NCI-H446 (cell line): Measurements from ENCODE around the gene HCFC2.
"Not testable (repeated sequence)": the region's sequence is repeated elsewhere in the genome, so short reads cannot be mapped to it uniquely, and the experiment has no call there.

ENCODE experiments used
- DNase-seq, 2 experiments: peaks; one replicate each; lab custom pipeline; 2025; lab: John Stamatoyannopoulos, UW

The HCFC2 gene

DNA sequence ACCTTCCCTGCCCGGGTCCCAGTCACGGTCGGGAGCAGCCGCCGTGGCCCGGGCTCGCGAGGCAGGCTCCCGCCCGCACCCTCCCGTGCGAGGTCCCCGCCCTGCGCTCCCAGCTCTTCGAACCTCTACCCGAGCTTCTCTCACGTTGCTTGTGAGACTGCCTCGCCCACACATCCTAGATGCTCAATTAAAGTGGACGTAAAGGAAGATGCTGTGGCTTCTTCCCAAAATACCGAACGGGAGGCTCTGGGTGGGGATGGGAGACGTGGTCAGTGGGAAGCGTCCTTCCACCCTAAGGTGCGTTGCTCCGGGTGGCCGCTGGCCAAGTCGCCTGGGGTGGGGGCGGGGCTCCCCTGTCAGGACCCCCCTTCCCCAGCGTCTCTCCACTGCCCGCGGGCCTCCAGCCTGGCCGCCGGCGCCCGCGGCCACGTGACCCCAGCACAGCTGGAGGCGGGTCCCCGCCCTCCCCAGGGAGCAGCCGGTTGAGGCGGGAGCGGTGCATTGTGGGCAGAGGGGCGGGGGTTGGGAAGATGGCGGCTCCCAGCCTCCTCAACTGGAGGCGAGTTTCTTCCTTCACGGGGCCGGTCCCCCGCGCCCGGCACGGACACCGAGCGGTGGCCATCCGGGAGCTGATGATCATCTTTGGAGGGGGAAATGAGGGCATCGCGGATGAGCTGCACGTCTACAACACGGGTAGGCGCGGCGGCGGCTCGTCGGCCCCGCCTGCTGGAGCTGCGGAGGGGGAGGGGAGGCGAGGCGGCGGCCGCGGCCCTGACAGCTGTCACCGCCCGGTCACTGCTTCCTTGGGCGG, at the start of gene HCFC2:
HCFC2 (plus strand) TSS at position 501 of the 811 bp plus-strand sequence; CDS start at position 531, 30 bp downstream.
- peak; percentile 40 to 81 for DNase-seq

DNA sequence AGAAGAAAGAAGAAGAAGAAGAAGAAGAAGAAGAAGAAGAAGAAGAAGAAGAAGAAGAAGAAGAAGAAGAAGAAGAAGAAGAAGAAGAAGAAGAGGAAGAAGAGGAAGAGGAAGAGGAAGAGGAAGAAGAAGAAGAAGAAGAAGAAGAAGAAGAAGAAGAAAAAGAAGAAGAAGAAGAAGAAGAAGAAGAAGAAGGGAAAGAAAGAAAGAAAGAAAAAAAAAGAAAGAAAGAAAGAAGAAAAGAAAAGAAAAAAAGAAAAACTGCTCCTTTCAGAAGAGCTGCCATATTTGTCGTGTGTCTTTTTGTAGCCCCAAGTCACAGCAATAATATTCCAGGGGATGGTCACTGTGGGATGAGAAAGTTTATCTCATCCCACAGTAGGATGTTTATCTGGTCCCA, 42.5 kb upstream of the HCFC2 start:
- DNase-seq, result not testable (repeated sequence)

DNA sequence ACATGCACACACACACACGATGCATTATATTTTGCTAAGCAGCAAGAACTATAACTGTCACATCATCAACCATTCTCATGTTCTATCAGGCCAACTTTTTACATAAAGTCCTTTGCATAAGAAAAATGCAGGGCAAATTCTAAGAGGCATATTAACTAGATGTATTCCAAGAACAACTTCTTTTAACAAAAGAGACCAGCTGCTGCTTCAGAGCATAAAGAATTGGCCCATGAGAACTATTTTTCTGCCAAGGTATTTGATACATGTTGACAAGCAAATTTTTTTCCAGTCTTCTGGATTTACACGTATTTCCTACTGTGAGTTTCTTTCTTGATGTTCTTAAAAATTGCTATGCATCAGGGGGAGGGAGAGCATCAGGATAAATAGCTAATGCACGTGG, 41.5 kb upstream of the HCFC2 start:
- DNase-seq, result peak in 1 of 2 experiments; percentile 61

DNA sequence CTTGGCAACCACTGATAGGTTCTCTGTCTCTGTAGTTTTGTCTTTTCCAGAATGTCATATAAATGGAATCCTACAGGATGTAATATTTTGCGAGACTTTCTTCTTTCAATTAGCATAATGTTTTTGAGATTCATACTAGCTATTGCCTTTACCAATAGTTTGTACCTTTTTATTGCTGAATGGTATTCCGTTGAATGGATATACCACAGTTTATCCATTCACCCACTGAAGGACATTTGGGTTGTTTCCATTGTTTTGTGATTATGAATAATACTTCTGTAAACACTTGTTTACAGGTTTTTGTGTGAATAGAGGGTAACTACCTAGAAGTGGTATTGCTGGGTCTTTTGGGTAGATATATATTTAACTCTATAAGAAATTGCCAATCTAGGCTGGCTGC, 40.6 kb upstream of the HCFC2 start:
- DNase-seq, result no peak

DNA sequence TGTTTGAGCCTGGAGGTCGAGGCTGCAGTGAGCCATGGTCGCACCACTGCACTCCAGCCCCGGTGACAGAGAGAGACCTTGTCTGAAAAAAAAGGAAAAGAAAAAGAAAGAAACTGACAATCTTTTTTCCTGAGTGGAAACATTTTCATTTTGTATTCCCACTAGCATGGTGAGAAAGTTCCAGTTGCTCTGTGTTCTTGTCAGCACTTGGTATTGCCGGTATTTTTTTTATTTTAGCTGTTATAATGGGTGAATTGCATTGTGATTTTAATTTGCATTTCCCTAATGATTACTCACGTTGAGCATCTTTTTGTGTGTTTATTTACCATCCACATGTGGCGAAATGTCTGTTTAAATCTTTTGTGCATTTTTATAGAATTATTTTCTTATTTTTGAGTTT, 40.0 kb upstream of the HCFC2 start:
- DNase-seq, result no peak

DNA sequence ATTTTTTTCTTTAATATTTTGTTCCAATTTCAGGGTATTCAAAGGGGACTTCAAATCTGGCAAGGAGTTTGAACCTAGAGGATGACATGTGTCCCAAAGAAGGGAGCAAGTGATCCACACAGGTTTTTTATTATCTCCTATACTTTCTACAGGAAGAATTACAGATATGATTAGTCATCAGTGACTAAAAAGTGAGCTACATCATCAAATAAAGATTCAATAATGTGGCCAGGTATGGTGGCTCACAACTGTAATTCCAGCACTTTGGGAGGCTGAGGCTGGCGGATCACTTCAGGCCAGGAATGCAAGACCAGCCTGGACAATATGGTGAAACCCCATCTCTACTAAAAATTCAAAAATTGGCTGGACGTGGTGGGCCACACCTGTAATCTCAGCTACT, 38.6 kb upstream of the HCFC2 start:
- DNase-seq, result no peak

DNA sequence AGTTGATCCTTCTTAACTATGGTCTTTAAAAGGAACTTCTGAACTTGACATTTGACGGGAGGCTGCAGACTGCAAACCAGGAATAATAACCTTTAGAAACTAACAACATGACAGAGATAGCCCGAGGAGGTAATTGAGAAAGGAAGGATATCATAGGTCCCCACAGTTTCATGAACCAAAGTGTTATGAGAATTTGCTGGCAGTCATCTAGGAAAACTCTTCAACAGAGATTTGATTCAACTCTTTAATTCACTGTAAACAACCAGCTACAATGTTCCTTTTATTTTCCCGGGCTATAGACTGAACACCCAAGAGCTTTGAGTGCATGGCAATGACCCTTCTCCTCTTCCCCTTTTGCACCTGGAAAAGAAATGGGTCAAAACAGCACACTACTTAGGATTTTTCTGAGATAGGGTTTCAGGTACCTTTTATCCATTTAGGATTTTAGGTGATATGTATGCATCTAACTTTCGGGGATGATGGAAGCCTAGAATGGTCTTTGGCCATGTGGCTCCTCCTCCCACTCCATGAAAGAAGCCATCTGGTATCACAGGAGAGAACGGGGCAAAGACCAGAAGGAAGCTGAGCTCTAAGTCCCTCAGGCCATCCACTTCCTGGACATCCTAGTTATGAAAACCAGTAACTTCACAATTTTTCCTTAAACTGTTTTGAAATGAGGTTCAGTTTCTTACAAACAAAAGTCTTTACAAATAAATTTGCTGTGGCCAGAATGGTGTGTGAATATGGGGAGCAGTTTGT, 37.3 kb upstream of the HCFC2 start:
- DNase-seq, result no peak

DNA sequence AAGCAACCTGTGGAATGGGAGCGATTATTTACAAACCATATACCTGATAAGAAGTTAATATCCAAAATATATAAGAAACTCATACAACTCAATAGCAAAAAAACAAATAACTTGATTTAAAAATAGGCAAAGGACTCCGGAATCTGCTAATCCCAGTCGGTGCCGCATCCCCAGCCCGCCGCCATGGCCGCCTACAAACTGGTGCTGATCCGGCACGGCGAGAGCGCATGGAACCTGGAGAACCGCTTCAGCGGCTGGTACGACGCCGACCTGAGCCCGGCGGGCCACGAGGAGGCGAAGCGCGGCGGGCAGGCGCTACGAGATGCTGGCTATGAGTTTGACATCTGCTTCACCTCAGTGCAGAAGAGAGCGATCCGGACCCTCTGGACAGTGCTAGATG, 33.7 kb upstream of the HCFC2 start:
- DNase-seq, result not testable (repeated sequence)

DNA sequence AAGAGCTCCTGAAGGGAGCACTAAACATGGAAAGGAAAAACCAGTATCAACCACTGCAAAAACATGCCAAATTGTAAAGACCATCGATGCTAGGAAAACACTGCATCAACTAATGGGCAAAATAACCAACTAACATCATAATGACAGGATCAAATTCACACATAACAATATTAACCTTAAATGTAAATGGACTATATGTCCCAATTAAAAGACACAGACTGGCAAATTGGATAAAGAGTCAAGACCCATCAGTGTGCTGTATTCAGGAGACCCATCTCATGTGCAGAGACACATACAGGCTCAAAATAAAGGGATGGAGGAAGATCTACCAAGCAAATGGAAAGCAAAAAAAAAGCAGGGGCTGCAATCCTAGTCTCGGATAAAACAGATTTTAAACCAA, 28.2 kb upstream of the HCFC2 start:
- DNase-seq, result not testable (repeated sequence)

DNA sequence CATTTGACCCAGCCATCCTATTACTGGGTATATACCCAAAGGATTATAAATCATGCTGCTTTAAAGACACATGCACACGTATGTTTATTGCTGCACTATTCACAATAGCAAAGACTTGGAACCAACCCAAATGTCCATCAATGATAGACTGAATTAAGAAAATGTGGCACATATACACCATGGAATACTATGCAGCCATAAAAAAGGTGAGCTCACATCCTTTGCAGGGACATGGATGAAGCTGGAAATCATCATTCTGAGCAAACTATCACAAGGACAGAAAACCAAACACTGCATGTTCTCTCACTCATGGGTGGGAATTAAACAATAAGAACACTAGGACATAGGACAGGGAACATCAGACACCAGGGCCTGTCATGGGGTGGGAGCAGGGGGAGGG, 24.6 kb upstream of the HCFC2 start:
- DNase-seq, result not testable (repeated sequence)

DNA sequence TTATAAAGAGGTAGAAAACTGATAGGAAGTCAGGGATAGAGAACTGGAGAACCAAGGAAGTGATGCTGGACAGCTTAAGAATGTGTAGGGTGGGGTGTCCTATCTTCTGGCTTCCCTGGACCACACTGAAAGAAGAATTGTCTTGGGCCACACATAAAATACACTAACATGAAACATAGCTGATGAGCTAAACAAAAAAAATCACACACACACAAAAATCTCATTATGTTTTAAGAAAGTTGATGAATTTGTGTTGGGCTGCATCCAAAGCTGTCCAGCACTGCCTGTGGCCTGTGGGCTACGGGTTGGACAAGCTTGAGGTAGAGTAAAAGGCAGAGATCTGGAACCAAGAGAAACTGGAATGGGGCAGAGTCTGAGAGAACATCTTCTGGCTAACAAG, 21.8 kb upstream of the HCFC2 start:
- no peak for DNase-seq

DNA sequence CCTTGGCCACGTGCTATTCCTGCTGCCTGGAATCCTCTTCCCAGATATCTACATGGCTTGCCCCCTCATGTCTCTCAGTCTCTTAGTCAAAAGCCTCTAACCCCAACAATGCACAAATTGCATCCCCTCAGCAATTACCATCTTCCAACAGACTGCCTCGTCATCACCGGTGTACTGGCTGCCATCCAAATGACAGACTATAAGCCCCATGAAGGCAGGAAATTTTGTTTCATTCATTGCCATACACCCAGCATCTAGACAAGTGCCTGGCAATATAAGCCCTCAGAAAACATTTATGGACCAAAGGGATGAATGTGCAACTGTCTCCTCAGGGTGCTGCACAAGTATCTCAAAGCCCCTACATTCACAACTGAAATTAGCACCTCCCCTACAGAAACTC, 20.2 kb upstream of the HCFC2 start:
- DNase-seq, result no peak

DNA sequence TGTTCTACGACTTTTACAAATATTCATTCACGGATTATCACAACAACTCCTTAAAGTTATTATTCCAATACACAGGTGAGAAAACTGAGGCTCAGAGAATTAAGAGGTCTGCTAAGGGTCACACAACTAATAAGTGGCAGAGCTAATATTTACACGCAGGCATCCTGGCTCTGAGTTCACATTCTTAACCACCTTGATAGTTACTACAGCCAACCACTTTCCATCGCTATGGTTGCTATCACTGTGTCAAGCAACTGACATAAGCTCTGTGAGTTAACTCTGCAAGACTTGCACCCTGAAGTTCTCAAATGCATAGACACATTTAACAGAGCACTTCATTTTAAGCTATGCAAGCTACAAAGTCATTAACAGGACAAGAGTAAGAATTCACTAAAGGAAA, 18.0 kb upstream of the HCFC2 start:
- DNase-seq, result no peak

DNA sequence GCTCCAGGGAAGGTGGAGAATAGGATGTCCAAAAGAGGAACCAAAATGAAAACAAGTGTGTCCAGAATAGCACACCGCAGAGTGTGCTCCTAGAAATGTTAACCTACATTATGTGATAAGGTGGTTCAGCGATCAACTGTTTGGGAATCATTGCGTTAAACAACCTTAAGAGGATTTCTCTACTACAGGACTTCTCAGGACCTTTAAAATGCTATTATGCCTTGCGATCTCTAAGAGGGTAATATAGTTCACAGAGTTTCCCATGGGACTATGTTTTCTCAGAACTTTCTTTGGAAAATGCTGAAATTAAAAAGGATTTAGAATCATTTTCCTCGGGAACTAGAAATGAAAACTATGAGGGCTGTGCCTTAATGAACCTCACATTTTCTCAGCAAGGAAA, 16.2 kb upstream of the HCFC2 start:
- no peak for DNase-seq

DNA sequence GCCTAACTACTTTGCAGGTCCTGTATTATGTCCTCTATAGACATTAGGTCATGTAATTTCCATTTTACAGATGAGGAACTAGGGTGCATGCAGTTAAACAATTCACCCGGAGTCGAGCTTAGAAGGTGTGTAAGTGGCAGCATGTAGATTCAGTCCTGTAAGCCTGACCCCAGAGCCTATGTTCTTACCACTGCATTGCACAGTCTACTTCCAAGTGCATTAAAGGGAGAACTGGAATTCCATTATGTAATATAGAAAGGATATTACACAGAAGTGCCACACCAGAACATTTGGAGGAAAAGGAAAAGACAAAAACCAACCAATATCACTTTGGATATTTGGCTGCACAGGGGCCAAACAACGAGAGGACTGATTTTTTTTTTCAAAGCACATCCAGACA, 15.5 kb upstream of the HCFC2 start:
- no peak for DNase-seq

DNA sequence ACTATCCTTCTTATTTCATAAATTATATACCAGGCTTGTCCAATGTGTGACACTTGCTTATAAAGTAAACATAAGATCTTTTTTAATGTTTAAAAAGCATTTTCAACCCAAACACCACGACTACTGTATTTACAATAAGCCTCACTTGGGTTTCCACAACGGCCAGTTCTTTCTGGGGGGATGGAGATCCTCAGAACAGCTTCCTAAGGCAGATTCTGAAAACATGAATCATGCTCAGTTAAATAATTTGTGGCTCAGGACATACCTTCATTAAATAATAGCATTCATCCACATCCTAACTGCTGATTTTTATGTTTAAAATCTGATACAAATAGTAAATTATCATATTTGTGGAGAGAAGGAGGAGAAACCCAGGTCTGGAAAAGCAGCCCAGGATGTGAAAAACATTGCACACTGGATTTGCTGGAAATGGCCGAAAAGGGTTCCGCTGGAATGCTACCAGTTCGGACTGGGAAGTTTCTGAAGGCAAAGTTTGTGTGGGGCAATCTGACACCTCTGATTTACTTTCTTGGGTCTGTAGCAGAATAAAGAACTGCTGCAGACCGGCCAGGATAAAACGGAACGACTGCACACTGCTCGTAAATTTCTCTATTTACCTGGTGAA, 14.9 kb upstream of the HCFC2 start:
- DNase-seq, result no peak

DNA sequence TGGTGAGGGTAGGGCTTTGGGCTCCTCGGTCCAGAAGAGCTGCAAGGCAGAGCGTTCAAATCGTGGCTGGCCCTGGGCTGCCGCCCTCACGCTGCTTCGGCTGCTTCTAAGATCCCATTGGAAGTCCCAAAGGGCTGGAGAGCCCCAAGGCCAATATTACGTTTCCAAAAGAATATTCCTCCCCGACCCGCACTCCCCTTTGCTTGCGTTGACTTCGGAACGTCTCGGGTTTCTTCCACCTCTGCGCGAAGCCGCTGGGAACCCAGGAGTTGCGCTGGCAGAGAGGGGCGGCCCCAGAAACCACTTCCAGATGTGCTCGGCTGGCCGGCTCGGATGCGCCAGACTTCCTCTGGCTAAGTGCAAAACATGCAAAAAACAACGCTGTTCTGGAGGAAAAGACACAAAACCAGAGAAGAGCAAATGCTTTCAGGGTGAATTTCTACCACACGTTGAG, 14.4 kb upstream of the HCFC2 start, which contains the start of gene GLT8D2:
GLT8D2 (minus strand) TSS at position 285 of the 454 bp plus-strand sequence. CDS start 30,539 bp downstream, outside the sequence.
- DNase-seq, result no peak

DNA sequence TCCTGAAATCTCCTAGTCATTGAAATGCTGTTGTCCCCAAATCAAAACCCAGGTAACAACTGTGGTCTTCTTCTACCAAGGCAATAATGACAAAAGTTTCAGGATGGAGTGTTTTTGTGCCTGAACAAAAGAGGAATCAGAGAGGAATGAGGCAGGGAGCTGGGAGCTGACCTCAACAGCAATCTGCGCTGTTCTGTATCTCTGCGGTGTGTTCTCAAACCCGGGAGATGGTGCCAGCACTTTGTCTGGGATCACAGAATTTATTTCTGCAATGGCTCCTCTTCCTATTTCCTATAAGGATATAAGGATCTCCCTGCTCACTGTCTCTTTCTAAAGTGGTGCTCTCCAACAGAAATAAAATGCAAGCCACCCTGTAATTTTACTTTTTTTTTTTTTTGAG, 13.9 kb upstream of the HCFC2 start:
- no peak for DNase-seq

DNA sequence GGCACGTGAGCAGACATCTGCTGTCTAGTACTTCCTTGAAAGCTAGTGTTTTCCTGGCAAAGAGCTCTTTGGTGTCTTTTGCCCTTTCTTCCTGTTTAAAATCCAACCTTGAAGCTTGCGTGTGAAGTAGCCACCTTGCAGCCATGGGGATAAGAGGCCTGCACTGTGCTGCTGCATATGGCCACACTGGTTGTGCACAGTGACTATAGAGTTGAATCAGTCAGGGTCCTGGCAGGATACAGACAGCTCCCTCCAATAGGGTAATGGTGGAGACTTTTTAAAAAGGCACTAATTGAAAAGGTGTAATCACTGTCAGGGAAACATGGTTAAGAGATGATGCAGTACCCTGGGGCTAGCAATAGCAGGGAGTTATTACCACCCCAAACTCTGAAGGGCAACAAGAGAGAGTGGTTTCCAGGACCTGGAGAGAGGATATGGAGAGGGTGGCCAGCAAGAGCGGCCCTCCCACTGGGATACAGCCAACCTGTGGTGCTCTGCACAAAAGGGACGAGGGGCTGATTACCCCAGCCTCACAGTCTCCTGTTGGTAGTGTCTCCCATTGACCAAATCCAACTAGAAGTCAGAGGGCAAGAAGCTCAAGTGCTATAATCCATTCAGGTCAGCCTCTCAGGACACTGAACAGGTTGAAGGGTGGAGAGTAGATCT, 9.5 kb upstream of the HCFC2 start:
- no peak for DNase-seq

DNA sequence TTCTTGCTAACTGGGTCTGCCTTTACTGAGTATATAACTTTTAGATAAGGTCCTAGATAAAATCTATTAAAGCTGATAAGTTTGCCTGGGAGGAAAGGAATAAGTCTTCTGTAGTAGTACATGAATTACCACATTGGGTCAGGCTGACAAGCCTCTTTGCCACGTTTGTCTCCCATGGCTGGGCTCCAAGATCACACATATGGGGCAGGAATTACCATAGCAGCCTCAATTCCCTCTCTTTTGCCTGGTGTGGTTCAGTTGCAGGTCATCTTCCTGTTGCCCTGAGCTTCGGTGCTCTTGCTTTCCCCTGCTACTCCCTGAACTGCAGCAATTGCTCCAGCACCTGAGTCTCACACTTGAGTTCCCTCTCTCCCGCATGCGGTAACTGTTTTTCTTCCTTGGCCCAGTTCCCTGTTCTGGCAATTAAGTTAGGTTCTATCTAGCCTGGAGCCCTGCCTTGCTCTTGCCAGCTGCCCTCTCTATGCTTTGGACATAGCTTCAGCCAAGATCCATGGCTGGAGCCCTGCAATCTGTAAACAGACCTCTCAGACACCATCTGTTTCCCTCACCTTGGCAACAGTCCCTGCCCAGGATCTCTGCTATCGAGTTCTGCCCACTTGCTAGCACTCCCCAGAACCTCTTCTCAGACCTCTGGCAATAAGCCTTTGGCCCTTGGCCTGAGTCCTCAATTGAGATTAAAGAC, 8.5 kb upstream of the HCFC2 start:
- DNase-seq, result peak; percentile 87 to 98

DNA sequence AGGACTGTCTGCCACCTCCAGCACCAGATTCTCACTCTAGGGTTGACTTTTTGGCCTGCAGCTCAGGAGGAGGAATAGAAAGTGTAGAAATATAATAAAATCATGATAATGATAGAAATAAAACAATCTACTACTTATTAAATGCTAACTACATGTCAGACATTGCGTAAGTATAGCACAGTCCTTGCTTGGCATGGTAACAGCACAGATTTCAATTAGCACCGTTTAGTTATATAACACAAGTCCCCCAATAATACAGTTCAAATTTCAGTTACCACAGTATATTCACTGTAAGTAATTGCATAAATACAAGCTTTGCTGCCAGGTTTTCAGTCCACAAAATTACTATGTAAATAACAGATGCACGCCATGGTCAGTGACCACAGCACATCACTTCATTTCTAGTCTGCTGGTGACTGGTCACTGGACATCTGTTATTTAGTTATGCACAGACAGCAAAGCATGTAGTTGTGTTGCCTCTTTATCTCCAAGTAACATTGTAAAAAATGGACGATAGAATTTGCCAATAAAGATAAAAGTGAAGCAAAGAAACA, 7.8 kb upstream of the HCFC2 start:
- peak in 1 of 2 experiments; percentile 63 for DNase-seq
